Heart left ventricle (tissue), 16 donors: ENCODE measurements around the gene MPHOSPH6. TPM values are rescaled to one million over a fixed set of nuclear protein-coding genes. Genes with fewer than 3 reads are reported as not detected.
A peak's percentile ranks its signal among the peaks of the same experiment; 100 is the strongest.
"Not testable (repeated sequence)": the region's sequence is repeated elsewhere in the genome, so short reads cannot be mapped to it uniquely, and the experiment has no call there.

Experiments used
- ATAC-seq, 4 donors: fragments of 200-7000 bp; cut with Tn5 transposase; one replicate each; pipeline ENCODE4 v1.9.1; 2020 to 2022; ENCODE audit warnings: moderate library complexity in 4 of 4, mild to moderate bottlenecking in 3 of 4, moderate number of reproducible peaks in 1 of 4
- DNase-seq, 5 donors: peaks; one replicate each; pipeline ENCODE4 v3.0.0-alpha.2; 2020
- H3K27ac ChIP-seq, 12 donors: fragments of 200-600 bp; sonication (generic) in 4 of 12; one replicate each; pipeline versions ENCODE4 v1.5.0 to v1.8.0; 2016 to 2022; ENCODE audit warnings: mild to moderate bottlenecking in 2 of 12
- H3K27me3 ChIP-seq, 9 donors: fragments of 200-600 bp; sonication (generic) in 2 of 9; one replicate each; pipeline versions ENCODE4 v1.5.1 to v1.8.0; 2016 to 2022; ENCODE audit warnings: mild to moderate bottlenecking in 3 of 9
- H3K36me3 ChIP-seq, 9 donors: fragments of 200-600 bp; sonication (generic) in 2 of 9; one replicate each; pipeline versions ENCODE4 v1.5.0 to v1.8.0; 2018 to 2022; ENCODE audit warnings: mild to moderate bottlenecking in 2 of 9
- H3K4me1 ChIP-seq, 12 donors: fragments of 200-600 bp; sonication (generic) in 4 of 12; one replicate each; pipeline versions ENCODE4 v1.5.0 to v1.8.0; 2016 to 2022; ENCODE audit warnings: mild to moderate bottlenecking in 3 of 12
- H3K4me3 ChIP-seq, 12 donors: fragments of 200-600 bp; sonication (generic) in 4 of 12; one replicate each; pipeline versions ENCODE4 v1.5.0 to v1.8.0; 2017 to 2022; ENCODE audit warnings: mild to moderate bottlenecking in 9 of 12, moderate library complexity in 4 of 12
- H3K9me3 ChIP-seq, 12 donors: fragments of 200-600 bp; sonication (generic) in 4 of 12; one replicate each; pipeline versions ENCODE4 v1.5.0 to v1.8.0; 2016 to 2022; ENCODE audit warnings: mild to moderate bottlenecking in 1 of 12
- CTCF ChIP-seq, 12 donors: fragments of 200-600 bp; sonication (generic) in 4 of 12; IDR thresholded peaks; one replicate each; pipeline versions ENCODE4 v1.5.0 to v1.8.0; 2018 to 2022; ENCODE audit warnings: antibody characterized with exemption in 12 of 12, mild to moderate bottlenecking in 5 of 12
- POLR2A ChIP-seq, 2 donors: fragments of 450-650 bp; IDR thresholded peaks; one replicate each; pipeline ENCODE4 v1.6.1; 2017; ENCODE audit warnings: antibody characterized with exemption in 2 of 2, mild to moderate bottlenecking in 2 of 2, moderate library complexity in 2 of 2
- WGBS, 4 donors: extraction: QIAGEN DNeasy Blood & Tissue Kit in 2 of 4; methylation state at CpG; one replicate each; pipeline versions ENCODE4 v1.1.5 to v1.1.7; 2013 to 2018; 5-methylcytosine and 5-hydroxymethylcytosine counted together
- intact Hi-C, 10 donors: fragments of 100-400 bp; cut with DNase I; formaldehyde crosslinking; loops; one replicate each; pipeline versions ENCODE4 v1.11.1 to v1.14.2; 2022
- long read RNA-seq, 3 donors: library from polyadenylated mRNA; unstranded; transcript quantifications; one replicate each; pipeline ENCODE4 v2.0.0, GENCODE V29; 2020 to 2021
- polyA plus RNA-seq, 2 donors: library from polyadenylated mRNA; stranded (reverse); fragments of 200-250 nt; gene quantifications; one replicate each; pipeline ENCODE4 v1.2.3, GENCODE V29; 2013
- total RNA-seq, 9 donors: library from RNA; depleted of rRNA in 2 of 9; stranded (reverse); fragments of >200 nt in 2 of 9; fragmentation: NEBNext Ultra II Directional in 3 of 9; extraction: Animal tissue kit (Norgen Biotek cat#: 25700) in 3 of 9; gene quantifications; one replicate each; pipeline versions ENCODE4 v1.1.0 to v1.2.4, GENCODE V29; 2016 to 2023
- donor health status: ischemic (EF 13 %, LVEDD 7.1; RV severe dilation, severe dysfunction).
- donor health status: healthy with polysubstance abuse.
- donor health status: DM: no; HTN: yes; CAD: no.
- donor health status: DM: no; HTN: no; CAD: no.
- donor health status: ischemic (EF 25% LVEDD 6.9; RV normal size, moderate dysfunction).
- donor health status: ischemic (EF 25% LVEDD 5.7; RV mildly dilated, moderate dysfunction).
- donor health status: healthy.
- donor health status: DM: yes; HTN: yes; CAD: no.
- donor health status: ischemic (EF 35%, LVEDD 5.7; RV mildly dilated, moderate dysfunction).
- donor health status: nonischemic (EF 11% LVEDD 7.7; RV severe dilation, severe dysfunction).
- donor health status: DM: yes; HTN: yes; CAD: no.
- donor health status: PGD.
- donor health status: ischemic (EF 29% LVEDD 5.4; RV normal size, mild dysfunction).
- donor health status: nonischemic (EF 23%, LVEDD 6.1; RV moderate dilation, normal function).

Gene MPHOSPH6
- total RNA-seq (10 to 100 TPM in 3 of 9 donors, 1 to 10 TPM in 6; 6.4 to 16.0 (median 8.6) TPM), polyA plus RNA-seq (10 to 100 TPM; 14.7 to 20.5 TPM)
- long read RNA-seq, donor 1, transcript MPHOSPH6-201 (5 exons, 1,103 nt) = major isoform, 11 of 13 reads
- long read RNA-seq, donor 1, partial matches to known transcripts = 0 of 13 reads
- long read RNA-seq, donor 1, other reads (novel, unspliced or antisense) = 1 of 13 reads
- long read RNA-seq, donor 2, transcript MPHOSPH6-201 (5 exons, 1,103 nt) = major isoform, 13 of 16 reads
- long read RNA-seq, donor 2, partial matches to known transcripts = 2 of 16 reads
- long read RNA-seq, donor 2, other reads (novel, unspliced or antisense) = 1 of 16 reads
- long read RNA-seq, donor 3, transcript MPHOSPH6-201 (5 exons, 1,103 nt) = major isoform, 9 of 11 reads
- long read RNA-seq, donor 3, partial matches to known transcripts = 0 of 11 reads
- long read RNA-seq, donor 3, other reads (novel, unspliced or antisense) = 1 of 11 reads

DNA sequence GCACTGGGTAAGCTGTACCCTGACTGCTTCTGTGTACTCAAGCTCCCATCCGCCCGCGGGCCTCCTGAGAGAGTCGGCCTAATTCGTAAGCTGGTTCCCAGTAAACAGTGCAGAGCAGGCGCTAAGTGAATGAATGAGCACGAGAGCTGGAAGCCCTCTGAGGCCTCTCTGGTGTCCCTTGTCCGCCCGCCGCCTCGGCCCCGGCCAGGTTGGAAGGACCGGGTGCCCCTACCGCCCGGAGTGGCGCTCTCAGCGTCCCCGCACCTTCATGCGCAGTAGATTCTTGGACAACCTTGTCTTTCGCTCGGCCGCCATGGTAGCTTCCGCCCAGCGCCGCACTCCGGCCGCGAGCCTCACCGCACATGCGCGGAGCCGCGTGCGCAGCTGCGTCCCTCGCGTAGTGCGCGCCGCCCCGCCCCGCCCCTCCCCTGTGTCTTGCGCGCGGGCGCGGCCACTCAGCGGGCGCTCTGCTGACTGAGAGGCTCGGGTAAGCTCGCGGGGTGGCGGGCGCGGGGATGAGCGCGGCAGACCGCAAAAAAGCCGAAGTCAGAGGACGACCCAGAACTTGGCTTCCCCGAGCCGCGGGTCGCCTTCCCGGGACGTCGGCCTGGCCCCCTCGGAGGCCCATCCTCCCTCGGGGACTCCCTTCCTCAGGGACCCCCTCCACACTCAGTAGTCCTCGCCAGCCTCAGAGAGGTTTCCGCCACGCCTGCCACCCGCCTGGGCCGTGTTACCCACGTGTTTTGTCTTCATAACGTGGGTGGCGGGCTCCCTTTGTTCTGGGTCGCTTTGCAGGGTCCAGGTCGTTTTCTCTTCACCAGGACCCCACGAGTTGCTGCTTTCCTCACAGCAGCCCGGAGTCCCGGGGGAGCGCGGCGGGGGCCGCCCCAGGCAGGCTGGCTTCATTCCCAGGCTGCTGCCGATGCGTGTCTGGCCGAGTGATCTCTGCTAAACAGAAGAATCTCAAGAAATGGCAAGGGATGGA is at the start of gene MPHOSPH6:
TSS of gene MPHOSPH6 (minus strand) at position 364 of the 985 bp plus-strand sequence. CDS start at position 315, 49 bp downstream.
- ATAC-seq (peak; percentile 96 to 100 (median 100)), DNase-seq (peak; percentile 91 to 96 (median 93))
- peak in 1 of 2 donors; percentile 58 for TF ChIP-seq POLR2A (IDR thresholded peaks at IDR 0.05)
- peak in 2 of 12 donors; percentile 8 to 12 for TF ChIP-seq CTCF (IDR thresholded peaks at IDR 0.05)
- Histone ChIP-seq H3K27me3 (peaks cover 0 to 14% (median 0%) of the 10 kb centered on the region in 9 donors), H3K4me1 (peaks cover 0 to 19% (median 10%) of the 10 kb centered on the region in 12 donors), H3K27ac (peak within 1 kb of the TSS in 11 of 12 donors; percentile 66 to 89 (median 82)), H3K9me3 (no peaks in the 10 kb centered on the region), H3K4me3 (peak within 1 kb of the TSS; percentile 54 to 88 (median 74)), H3K36me3 (peaks cover 0 to 17% (median 0%) of the 10 kb centered on the region in 9 donors)
- intact Hi-C loops = no loop called here
- 0% methylated on average over 27 to 89 of the region's 89 CpGs for WGBS, 4 donors

GRCh38 chr16:82219298-82219697 is 49.3 kb upstream of the MPHOSPH6 start:
- ATAC-seq (peak in 2 of 4 donors; percentile 47 to 68), DNase-seq (peak in 1 of 5 donors; percentile 32)
- no peaks in the 10 kb centered on the region for H3K4me1 ChIP-seq
- no peaks in the 10 kb centered on the region for H3K36me3 ChIP-seq
- H3K27me3 ChIP-seq = peaks cover 0 to 5% (median 0%) of the 10 kb centered on the region in 9 donors
- H3K4me3 ChIP-seq = no peak overlapping the region
- 35 to 52% (median 37%) methylated on average over 12 of the region's 12 CpGs for WGBS, 4 donors
- no peak for TF ChIP-seq POLR2A (IDR thresholded peaks at IDR 0.05)
- TF ChIP-seq CTCF (IDR thresholded peaks at IDR 0.05) = no peak
- intact Hi-C loops = no loop called here
- no peaks in the 10 kb centered on the region for H3K9me3 ChIP-seq
- H3K27ac ChIP-seq = no peak overlapping the region

DNA sequence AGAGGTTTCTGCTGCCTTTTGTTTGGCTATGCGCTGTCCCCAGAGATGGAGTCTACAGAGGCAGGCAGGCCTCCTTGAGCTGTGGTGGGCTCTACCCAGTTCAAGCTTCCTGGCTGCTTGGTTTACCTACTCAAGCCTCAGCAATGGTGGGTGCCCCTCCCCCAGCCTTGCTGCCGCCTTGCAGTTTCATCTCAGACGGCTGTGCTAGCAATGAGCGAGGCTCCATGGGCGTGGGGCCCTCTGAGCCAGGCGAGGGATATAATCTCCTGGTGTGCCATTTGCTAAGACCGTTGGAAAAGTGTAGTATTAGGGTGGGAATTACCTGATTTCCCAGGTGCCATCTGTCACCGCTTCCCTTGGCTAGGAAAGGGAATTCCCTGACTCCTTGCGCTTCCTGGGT is 39.3 kb upstream of the MPHOSPH6 start:
- H3K4me3 ChIP-seq, H3K27me3 ChIP-seq, DNase-seq, ATAC-seq, intact Hi-C loops, H3K4me1 ChIP-seq, H3K27ac ChIP-seq, H3K9me3 ChIP-seq, H3K36me3 ChIP-seq: not testable (repeated sequence)
- 77 to 89% (median 86%) methylated on average over 3 to 9 of the region's 9 CpGs for WGBS, 4 donors

GRCh38 chr16:82203198-82203597 is 33.2 kb upstream of the MPHOSPH6 start:
- no peaks in the 10 kb centered on the region for H3K9me3 ChIP-seq
- no peaks in the 10 kb centered on the region for H3K36me3 ChIP-seq
- ATAC-seq = no peak
- intact Hi-C loops = no loop called here
- no peaks in the 10 kb centered on the region for H3K27me3 ChIP-seq
- no peak for TF ChIP-seq CTCF (IDR thresholded peaks at IDR 0.05)
- TF ChIP-seq POLR2A (IDR thresholded peaks at IDR 0.05) = no peak
- no peak overlapping the region for H3K27ac ChIP-seq
- no peaks in the 10 kb centered on the region for H3K4me1 ChIP-seq
- H3K4me3 ChIP-seq = no peak overlapping the region
- DNase-seq = no peak
